RWPE2 (cell line): ENCODE data around the gene TSPYL4.
A peak's percentile ranks its signal among the peaks of the same experiment; 100 is the strongest.

Experiments used
- ATAC-seq: fragments of 200-7000 bp; cut with Tn5 transposase; 3 replicates; pipeline ENCODE4 v1.9.1; 2021; ENCODE audit warnings: low read depth
- DNase-seq: peaks from one replicate; pipeline ENCODE4 v3.0.0-alpha.2; 2020; ENCODE audit warnings: low spot score
- H3K27ac ChIP-seq: fragments of 450-650 bp; 2 replicates; pipeline ENCODE4 v1.5.1; 2017; ENCODE audit warnings: mild to moderate bottlenecking; ENCODE audit not compliant: poor library complexity, severe bottlenecking
- H3K27me3 ChIP-seq: fragments of 250-450 bp; sonication (Bioruptor Pico); 2 replicates; pipeline ENCODE4 v1.5.1; 2021; ENCODE audit warnings: mild to moderate bottlenecking, moderate library complexity; ENCODE audit not compliant: insufficient read depth, poor library complexity, severe bottlenecking
- H3K36me3 ChIP-seq: fragments of 250-450 bp; sonication (Bioruptor Pico); 2 replicates; pipeline ENCODE4 v1.5.1; 2020; ENCODE audit warnings: low read depth, mild to moderate bottlenecking, moderate library complexity
- H3K4me1 ChIP-seq: fragments of 250-450 bp; sonication (Bioruptor Pico); 2 replicates; pipeline ENCODE4 v1.5.1; 2021; ENCODE audit warnings: mild to moderate bottlenecking, moderate library complexity; ENCODE audit not compliant: insufficient read depth, poor library complexity, severe bottlenecking
- H3K4me3 ChIP-seq: fragments of 250-450 bp; sonication (Bioruptor Pico); 2 replicates; pipeline ENCODE4 v1.5.1; 2021; ENCODE audit warnings: mild to moderate bottlenecking, moderate library complexity; ENCODE audit not compliant: severe bottlenecking
- H3K9me3 ChIP-seq: fragments of 250-450 bp; sonication (Bioruptor Pico); 2 replicates; pipeline ENCODE4 v1.5.1; 2021; ENCODE audit warnings: mild to moderate bottlenecking, moderate library complexity; ENCODE audit not compliant: severe bottlenecking
- TF ChIP-seq, protein P1 (sequence below): fragments of 450-650 bp; IDR thresholded peaks from one replicate; pipeline ENCODE4 v1.5.1; 2017; ENCODE audit warnings: mild to moderate bottlenecking, moderate library complexity; ENCODE audit not compliant: poor library complexity, severe bottlenecking

The TSPYL4 gene

GRCh38 chr6:116277124-116277523 lies 23.2 kb upstream of the TSPYL4 start:
- Histone ChIP-seq H3K36me3 (peaks cover 52% of the 10 kb centered on the region), H3K27me3 (no peaks in the 10 kb centered on the region), H3K4me1 (peaks cover 27% of the 10 kb centered on the region), H3K27ac (no peak overlapping the region), H3K4me3 (peak overlapping the region; percentile 73), H3K9me3 (no peaks in the 10 kb centered on the region)
- TF ChIP-seq, protein P1, sequence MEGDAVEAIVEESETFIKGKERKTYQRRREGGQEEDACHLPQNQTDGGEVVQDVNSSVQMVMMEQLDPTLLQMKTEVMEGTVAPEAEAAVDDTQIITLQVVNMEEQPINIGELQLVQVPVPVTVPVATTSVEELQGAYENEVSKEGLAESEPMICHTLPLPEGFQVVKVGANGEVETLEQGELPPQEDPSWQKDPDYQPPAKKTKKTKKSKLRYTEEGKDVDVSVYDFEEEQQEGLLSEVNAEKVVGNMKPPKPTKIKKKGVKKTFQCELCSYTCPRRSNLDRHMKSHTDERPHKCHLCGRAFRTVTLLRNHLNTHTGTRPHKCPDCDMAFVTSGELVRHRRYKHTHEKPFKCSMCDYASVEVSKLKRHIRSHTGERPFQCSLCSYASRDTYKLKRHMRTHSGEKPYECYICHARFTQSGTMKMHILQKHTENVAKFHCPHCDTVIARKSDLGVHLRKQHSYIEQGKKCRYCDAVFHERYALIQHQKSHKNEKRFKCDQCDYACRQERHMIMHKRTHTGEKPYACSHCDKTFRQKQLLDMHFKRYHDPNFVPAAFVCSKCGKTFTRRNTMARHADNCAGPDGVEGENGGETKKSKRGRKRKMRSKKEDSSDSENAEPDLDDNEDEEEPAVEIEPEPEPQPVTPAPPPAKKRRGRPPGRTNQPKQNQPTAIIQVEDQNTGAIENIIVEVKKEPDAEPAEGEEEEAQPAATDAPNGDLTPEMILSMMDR, result no peak
- DNase-seq (no peak), ATAC-seq (no peak)

DNA sequence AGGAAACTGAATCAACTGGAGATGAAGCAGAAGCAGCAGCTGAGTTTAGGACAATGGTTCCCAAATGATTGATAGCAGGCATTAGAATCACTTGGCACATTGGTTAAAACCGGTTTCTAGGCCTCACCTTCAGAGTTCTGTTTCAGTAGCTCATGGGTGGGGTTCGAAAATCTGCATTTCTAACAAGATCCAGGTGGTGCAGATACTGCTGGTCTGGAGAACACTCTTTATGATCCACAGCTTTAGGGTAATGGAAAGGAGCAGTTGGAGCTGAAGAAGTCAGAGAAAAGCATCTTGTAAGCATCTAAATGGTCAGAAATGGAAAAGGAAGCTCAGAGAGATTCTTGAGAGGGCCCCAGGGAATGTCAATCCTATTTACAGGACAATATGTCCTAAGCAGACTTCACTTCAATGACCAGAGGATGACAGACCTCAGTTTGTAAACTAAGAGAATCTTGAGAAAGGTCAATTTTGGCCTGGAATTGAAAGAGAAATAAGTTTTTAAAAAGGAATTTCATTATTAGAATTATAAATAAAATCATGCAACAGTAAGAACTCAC lies 17.4 kb upstream of the TSPYL4 start:
- H3K9me3 ChIP-seq, result no peaks in the 10 kb centered on the region
- ATAC-seq (no peak), DNase-seq (no peak)
- H3K4me1 ChIP-seq, result peaks cover 14% of the 10 kb centered on the region
- TF ChIP-seq, protein P1, result no peak
- H3K36me3 ChIP-seq, result peaks cover 43% of the 10 kb centered on the region
- no peak overlapping the region for H3K27ac ChIP-seq
- H3K27me3 ChIP-seq, result no peaks in the 10 kb centered on the region
- no peak overlapping the region for H3K4me3 ChIP-seq

DNA sequence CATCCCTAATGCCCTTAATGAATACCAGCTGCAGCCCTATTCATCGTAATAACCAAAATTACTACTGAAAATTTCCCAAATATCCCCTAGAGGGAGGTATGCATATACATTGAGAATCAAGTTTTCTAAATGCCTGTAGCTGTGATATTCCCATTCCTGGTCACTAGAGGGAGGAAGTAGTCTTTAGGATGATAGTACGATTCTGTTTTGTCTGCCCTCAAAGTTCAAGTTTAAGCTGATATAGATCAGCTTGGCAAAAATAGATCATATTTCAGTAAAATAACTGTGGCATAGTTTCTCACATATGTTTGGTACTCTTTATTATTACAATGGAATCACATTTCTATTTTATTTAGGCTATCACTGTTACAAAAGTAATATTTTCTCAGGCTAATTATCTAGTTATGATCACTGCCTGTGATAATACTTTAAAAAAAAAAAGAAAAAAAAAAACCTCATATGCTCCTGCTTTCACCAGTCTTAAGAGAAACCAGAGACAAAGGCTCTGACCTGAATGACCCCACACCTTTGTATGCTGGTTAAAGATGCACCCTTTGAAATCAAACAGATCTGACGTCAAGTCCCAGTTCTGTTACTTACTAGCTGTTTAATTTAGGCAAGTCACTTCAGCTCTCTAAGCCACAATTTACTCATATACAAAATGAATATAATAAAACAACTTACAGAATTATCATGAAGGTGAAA lies 14.9 kb upstream of the TSPYL4 start:
- Histone ChIP-seq H3K27me3 (no peaks in the 10 kb centered on the region), H3K27ac (no peak overlapping the region), H3K4me1 (no peaks in the 10 kb centered on the region), H3K4me3 (no peak overlapping the region), H3K36me3 (peaks cover 23% of the 10 kb centered on the region), H3K9me3 (no peaks in the 10 kb centered on the region)
- ATAC-seq (peak; percentile 73), DNase-seq (no peak)
- TF ChIP-seq, protein P1, result peak; percentile 97

DNA sequence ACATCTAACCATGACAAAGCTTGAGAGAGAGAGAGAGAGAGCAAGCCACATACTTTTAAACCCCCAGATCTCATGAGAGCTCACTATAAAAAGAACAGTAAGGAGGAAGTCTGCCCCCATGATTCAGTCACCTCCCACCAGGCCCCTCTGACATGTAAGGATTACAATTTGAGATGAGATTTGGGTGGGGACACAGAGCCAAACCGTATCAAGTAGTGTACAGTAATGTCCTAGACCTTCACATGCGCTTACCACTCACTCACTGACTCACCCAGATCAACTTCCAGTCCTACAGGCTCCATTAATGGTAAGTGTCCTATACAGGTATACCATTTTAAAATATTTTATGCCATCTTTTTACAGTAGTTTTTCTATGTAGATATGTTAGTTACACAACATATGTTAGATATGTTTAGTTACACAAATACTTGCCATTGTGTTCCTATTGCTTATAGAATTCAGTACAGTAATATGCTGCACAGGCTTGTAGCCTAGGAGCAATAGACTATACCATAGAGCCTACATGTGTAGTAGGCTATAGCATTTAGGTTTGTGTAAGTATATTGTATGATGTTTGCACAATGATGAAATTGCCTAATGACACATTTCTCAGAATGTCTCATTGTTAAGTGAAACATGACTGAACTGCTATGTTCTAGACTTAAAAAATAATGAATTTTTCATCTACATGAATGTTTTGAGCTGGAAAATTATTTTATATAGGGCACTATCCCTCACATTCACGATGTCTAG lies 14.1 kb upstream of the TSPYL4 start:
- peak; percentile 45; the same call in 2 of the 3 replicates for ATAC-seq
- H3K36me3 ChIP-seq, result peaks cover 18% of the 10 kb centered on the region
- H3K27me3 ChIP-seq, result no peaks in the 10 kb centered on the region
- TF ChIP-seq, protein P1, result no peak
- no peak for DNase-seq
- no peak overlapping the region for H3K27ac ChIP-seq
- H3K9me3 ChIP-seq, result no peaks in the 10 kb centered on the region
- H3K4me1 ChIP-seq, result no peaks in the 10 kb centered on the region
- no peak overlapping the region for H3K4me3 ChIP-seq
